GM19099 (cell line): ENCODE results near the gene CEP44.

ENCODE experiments used
- POLR2A ChIP-seq: IDR thresholded peaks from 3 replicates; pipeline ENCODE4 v1.6.1; 2011; ENCODE audit warnings: low read depth; ENCODE audit not compliant: insufficient read length; ENCODE audit errors: extremely low read depth

Gene CEP44

GRCh38 chr4:174314770-174315169, 31.1 kb downstream of the CEP44 start:
- no peak for TF ChIP-seq POLR2A

GRCh38 chr4:174316546-174316945, 32.8 kb downstream of the CEP44 start:
- TF ChIP-seq POLR2A = no peak

- no peak for TF ChIP-seq POLR2A
These were observed 33.2 kb downstream of the CEP44 start for GRCh38 chr4:174316954-174317353.

- TF ChIP-seq POLR2A = no peak
These were observed 33.8 kb downstream of the CEP44 start for GRCh38 chr4:174317531-174317930.

- TF ChIP-seq POLR2A = no peak
These were observed 35.4 kb downstream of the CEP44 start for GRCh38 chr4:174318829-174319764.

GRCh38 chr4:174320494-174321199, 36.9 kb downstream of the CEP44 start:
- no peak for TF ChIP-seq POLR2A

GRCh38 chr4:174324236-174324635, 40.5 kb downstream of the CEP44 start:
- TF ChIP-seq POLR2A = no peak

GRCh38 chr4:174324725-174325124, 41.0 kb downstream of the CEP44 start:
- no peak for TF ChIP-seq POLR2A

- TF ChIP-seq POLR2A = no peak
These were observed 49.2 kb downstream of the CEP44 start for GRCh38 chr4:174332741-174333493.

- no peak for TF ChIP-seq POLR2A
These were observed 50.9 kb downstream of the CEP44 start for GRCh38 chr4:174334628-174335027.

- no peak for TF ChIP-seq POLR2A
These were observed 57.0 kb downstream of the CEP44 start for GRCh38 chr4:174340714-174341113.

- no peak for TF ChIP-seq POLR2A
These were observed 65.4 kb downstream of the CEP44 start for GRCh38 chr4:174349156-174349555.

GRCh38 chr4:174352061-174352819, 68.5 kb downstream of the CEP44 start:
- TF ChIP-seq POLR2A = no peak

GRCh38 chr4:174357321-174357720, 73.6 kb downstream of the CEP44 start:
- no peak for TF ChIP-seq POLR2A
